A673 (cell line): ENCODE data around the gene MICB. TPM values are rescaled to one million over a fixed set of nuclear protein-coding genes. Genes with fewer than 3 reads are reported as not detected.

ENCODE experiments used
- BruUV-seq: library from RNA; stranded (reverse); fragments of 400-500 nt; replicated peaks from 2 replicates; lab custom pipeline; 2021; lab: Mats Ljungman, UMichigan
- CTCF ChIA-PET: fragments of 300-600 bp; sonication (Branson Sonifier 250); formaldehyde crosslinking; loops from one replicate; lab custom pipeline; 2022; ENCODE audit warnings: antibody characterized with exemption; lab: Charles Lee
- POLR2A ChIA-PET: fragments of 300-600 bp; sonication (Branson Sonifier 250); formaldehyde crosslinking; loops from one replicate; lab custom pipeline; 2022; ENCODE audit warnings: antibody characterized with exemption; ENCODE audit not compliant: low non-redundant PET; lab: Charles Lee
- DNase-seq: peaks from one replicate; pipeline ENCODE4 v3.0.0-alpha.2; 2015; ENCODE audit warnings: low spot score
- H3K27ac ChIP-seq: fragments of 200-600 bp; sonication (generic); 2 replicates; pipeline ENCODE4 v1.5.1; 2016; ENCODE audit warnings: mixed run types, low read depth, mild to moderate bottlenecking, mixed read lengths, antibody characterized with exemption, low read length; ENCODE audit not compliant: poor library complexity, severe bottlenecking
- H3K27me3 ChIP-seq: fragments of 200-600 bp; sonication (generic); replicated peaks from 2 replicates; pipeline ENCODE4 v1.6.1; 2017; ENCODE audit warnings: mixed run types, low read depth, mild to moderate bottlenecking, mixed read lengths, antibody characterized with exemption, low read length; ENCODE audit not compliant: insufficient read depth, poor library complexity
- H3K36me3 ChIP-seq: fragments of 200-600 bp; sonication (generic); 2 replicates; pipeline ENCODE4 v1.6.1; 2016; ENCODE audit warnings: mixed run types, mild to moderate bottlenecking, mixed read lengths, antibody characterized with exemption, low read length; ENCODE audit not compliant: insufficient read depth, poor library complexity, severe bottlenecking
- H3K4me1 ChIP-seq: fragments of 200-600 bp; sonication (generic); 2 replicates; pipeline ENCODE4 v1.6.1; 2017; ENCODE audit warnings: mixed run types, mild to moderate bottlenecking, mixed read lengths, antibody characterized with exemption, low read length; ENCODE audit not compliant: insufficient read depth, poor library complexity, severe bottlenecking
- H3K4me3 ChIP-seq: fragments of 200-600 bp; sonication (generic); 2 replicates; pipeline ENCODE4 v1.5.1; 2016; ENCODE audit warnings: low read depth, mixed run types, mild to moderate bottlenecking, mixed read lengths, low read length; ENCODE audit not compliant: poor library complexity, severe bottlenecking
- H3K9me3 ChIP-seq: fragments of 200-600 bp; sonication (generic); 2 replicates; pipeline ENCODE4 v1.6.1; 2016; ENCODE audit warnings: mixed run types, low read depth, mild to moderate bottlenecking, mixed read lengths, antibody characterized with exemption, low read length; ENCODE audit not compliant: poor library complexity, severe bottlenecking
- EZH2 ChIP-seq: fragments of 200-600 bp; sonication (generic); IDR thresholded peaks from 2 replicates; pipeline ENCODE4 v1.6.1; 2017; ENCODE audit warnings: borderline replicate concordance, low read depth, mild to moderate bottlenecking, mixed read lengths, antibody characterized with exemption, low read length; ENCODE audit not compliant: poor library complexity, severe bottlenecking
- intact Hi-C: fragments of 100-400 bp; cut with micrococcal nuclease; formaldehyde crosslinking; loops from one replicate; pipeline ENCODE4 v1.10.0; 2022; ENCODE audit not compliant: unreplicated experiment
- total RNA-seq: library from RNA; stranded (reverse); gene quantifications from 2 replicates; pipeline ENCODE4 v1.2.3, GENCODE V29; 2021
- TF ChIP-seq, protein P1 (sequence below): fragments of 300-800, 200-600 bp; sonication (generic); conservative IDR thresholded peaks from 2 replicates; pipeline ENCODE4 v1.5.1; 2017; ENCODE audit warnings: low read depth, mild to moderate bottlenecking, antibody characterized with exemption, low read length, moderate library complexity, mixed read lengths

MICB gene
- total RNA-seq, 1 experiment from 2014 or later, result 12.7 TPM

DNA sequence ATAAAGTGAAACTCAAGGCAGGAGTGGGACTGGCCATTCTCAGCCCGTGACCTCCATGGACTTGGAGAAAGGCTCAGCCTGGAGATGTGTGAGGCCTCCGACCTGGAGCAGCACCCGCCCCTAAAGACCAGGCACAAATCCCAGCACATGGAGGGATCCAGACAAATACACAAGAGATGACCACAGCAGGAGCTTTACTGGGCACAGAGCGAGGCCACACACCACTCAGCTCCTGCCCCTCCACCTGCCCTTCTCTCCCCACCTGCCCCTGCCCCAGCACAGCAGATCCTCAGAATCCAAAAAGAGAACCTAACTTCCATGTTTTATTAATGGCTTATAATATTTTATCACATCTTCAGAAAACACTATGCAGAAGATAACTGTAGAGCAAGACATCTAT, 20.4 kb upstream of the MICB start:
- no peaks in the 10 kb centered on the region for H3K36me3 ChIP-seq
- CTCF ChIA-PET, result no interaction called here
- intact Hi-C loops, result no loop called here
- TF ChIP-seq EZH2, result no peak
- TF ChIP-seq, protein P1, sequence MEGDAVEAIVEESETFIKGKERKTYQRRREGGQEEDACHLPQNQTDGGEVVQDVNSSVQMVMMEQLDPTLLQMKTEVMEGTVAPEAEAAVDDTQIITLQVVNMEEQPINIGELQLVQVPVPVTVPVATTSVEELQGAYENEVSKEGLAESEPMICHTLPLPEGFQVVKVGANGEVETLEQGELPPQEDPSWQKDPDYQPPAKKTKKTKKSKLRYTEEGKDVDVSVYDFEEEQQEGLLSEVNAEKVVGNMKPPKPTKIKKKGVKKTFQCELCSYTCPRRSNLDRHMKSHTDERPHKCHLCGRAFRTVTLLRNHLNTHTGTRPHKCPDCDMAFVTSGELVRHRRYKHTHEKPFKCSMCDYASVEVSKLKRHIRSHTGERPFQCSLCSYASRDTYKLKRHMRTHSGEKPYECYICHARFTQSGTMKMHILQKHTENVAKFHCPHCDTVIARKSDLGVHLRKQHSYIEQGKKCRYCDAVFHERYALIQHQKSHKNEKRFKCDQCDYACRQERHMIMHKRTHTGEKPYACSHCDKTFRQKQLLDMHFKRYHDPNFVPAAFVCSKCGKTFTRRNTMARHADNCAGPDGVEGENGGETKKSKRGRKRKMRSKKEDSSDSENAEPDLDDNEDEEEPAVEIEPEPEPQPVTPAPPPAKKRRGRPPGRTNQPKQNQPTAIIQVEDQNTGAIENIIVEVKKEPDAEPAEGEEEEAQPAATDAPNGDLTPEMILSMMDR, result no peak
- H3K9me3 ChIP-seq, result no peaks in the 10 kb centered on the region
- peaks cover 4% of the 10 kb centered on the region for H3K4me1 ChIP-seq
- BruUV-seq, result no TSS peak
- DNase-seq, result no peak
- H3K27me3 ChIP-seq, result no peaks in the 10 kb centered on the region
- no peak overlapping the region for H3K4me3 ChIP-seq
- no peak overlapping the region for H3K27ac ChIP-seq
- POLR2A ChIA-PET, result no interaction called here

DNA sequence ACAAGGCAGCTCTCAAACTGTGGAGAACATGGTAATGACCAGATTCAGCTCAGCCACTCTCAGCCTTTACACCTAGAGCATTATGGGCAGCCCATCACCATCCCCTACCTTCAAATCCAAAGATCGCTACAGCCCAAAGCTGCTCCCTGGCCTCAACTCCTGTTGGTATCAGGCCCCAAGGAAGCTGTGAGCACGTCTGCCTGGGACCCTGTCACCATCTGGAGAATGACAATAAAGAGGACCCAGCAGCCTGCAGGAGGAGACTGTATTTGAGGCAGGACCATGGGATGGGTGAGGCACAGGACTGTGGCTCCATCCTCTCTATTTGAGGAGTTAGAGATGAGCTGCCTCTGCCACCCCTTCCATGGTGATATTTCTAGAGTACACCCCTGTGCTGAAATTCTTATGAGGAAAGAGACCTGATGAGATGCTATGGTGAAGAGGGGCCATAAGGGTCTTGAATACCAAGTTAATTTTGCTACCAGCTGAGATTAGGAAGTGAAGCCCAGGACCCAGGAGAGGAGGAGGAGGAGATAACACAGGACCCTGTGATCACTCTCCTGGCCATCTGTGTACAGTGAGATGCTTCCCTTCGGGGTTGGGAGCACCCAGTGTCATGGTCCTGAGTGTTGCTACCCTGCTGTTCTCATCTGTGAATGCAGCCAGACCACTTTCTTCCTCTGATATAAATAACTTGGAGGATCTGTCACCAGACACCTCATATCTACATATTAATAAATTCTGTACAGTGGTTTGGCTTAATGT, 19.6 kb upstream of the MICB start:
- Histone ChIP-seq H3K27me3 (no peaks in the 10 kb centered on the region), H3K4me1 (peaks cover 4% of the 10 kb centered on the region), H3K27ac (no peak overlapping the region), H3K36me3 (no peaks in the 10 kb centered on the region), H3K4me3 (no peak overlapping the region), H3K9me3 (no peaks in the 10 kb centered on the region)
- intact Hi-C loops, result no loop called here
- TF ChIP-seq EZH2, result no peak
- TF ChIP-seq, protein P1, result no peak
- BruUV-seq, result no TSS peak
- POLR2A ChIA-PET, result no interaction called here
- DNase-seq, result no peak
- CTCF ChIA-PET, result no interaction called here

GRCh38 chr6:31479151-31479932, 18.6 kb upstream of the MICB start:
- Histone ChIP-seq H3K4me3 (no peak overlapping the region), H3K27me3 (no peaks in the 10 kb centered on the region), H3K9me3 (no peaks in the 10 kb centered on the region), H3K4me1 (peaks cover 4% of the 10 kb centered on the region), H3K27ac (no peak overlapping the region), H3K36me3 (no peaks in the 10 kb centered on the region)
- TF ChIP-seq, protein P1, result no peak
- TF ChIP-seq EZH2, result no peak
- intact Hi-C loops, result no loop called here
- CTCF ChIA-PET, result no interaction called here
- POLR2A ChIA-PET, result no interaction called here
- DNase-seq, result no peak
- no TSS peak for BruUV-seq
